DOHH2 (cell line): Measurements from ENCODE around the gene CPXM2.

Experiments used
- H3F3A ChIP-seq: fragments of 200-600 bp; sonication (generic), shearing (Covaris generic); 2 replicates; pipeline ENCODE4 v1.6.0; 2016; ENCODE audit warnings: antibody characterized with exemption, mild to moderate bottlenecking; ENCODE audit not compliant: control insufficient read depth, insufficient read depth
- H3K27ac ChIP-seq: fragments of 200-600 bp; sonication (generic); 2 replicates; pipeline ENCODE4 v1.5.1; 2014; ENCODE audit warnings: low read depth, mild to moderate bottlenecking, low read length, moderate library complexity
- H3K27me3 ChIP-seq: fragments of 200-600 bp; sonication (generic); 2 replicates; pipeline ENCODE4 v1.6.1; 2014; ENCODE audit warnings: mild to moderate bottlenecking, low read length, mixed read lengths; ENCODE audit not compliant: control insufficient read depth
- H3K36me3 ChIP-seq: fragments of 200-600 bp; sonication (generic); 2 replicates; pipeline ENCODE4 v1.6.1; 2014; ENCODE audit warnings: mild to moderate bottlenecking, low read length, moderate library complexity, mixed read lengths; ENCODE audit not compliant: control insufficient read depth
- H3K4me1 ChIP-seq: fragments of 200-600 bp; sonication (generic); 2 replicates; pipeline ENCODE4 v1.6.1; 2014; ENCODE audit warnings: mild to moderate bottlenecking, low read length, mixed read lengths; ENCODE audit not compliant: control insufficient read depth
- H3K4me2 ChIP-seq: fragments of 200-600 bp; sonication (generic); 2 replicates; pipeline ENCODE4 v1.6.0; 2014; ENCODE audit warnings: mild to moderate bottlenecking, low read length, moderate library complexity
- H3K4me3 ChIP-seq: fragments of 200-600 bp; sonication (generic); 2 replicates; pipeline ENCODE4 v1.5.1; 2014; ENCODE audit warnings: mild to moderate bottlenecking, low read length, mixed read lengths
- H3K79me2 ChIP-seq: fragments of 200-600 bp; sonication (generic); 2 replicates; pipeline ENCODE4 v1.6.1; 2014; ENCODE audit warnings: mild to moderate bottlenecking, low read length, mixed read lengths; ENCODE audit not compliant: control insufficient read depth
- H3K9me2 ChIP-seq: fragments of 200-600 bp; sonication (generic); replicated peaks from 2 replicates; pipeline ENCODE4 v1.6.1; 2014; ENCODE audit warnings: mild to moderate bottlenecking, low read length, mixed read lengths; ENCODE audit not compliant: control insufficient read depth
- H3K9me3 ChIP-seq: fragments of 200-600 bp; sonication (generic); 2 replicates; pipeline ENCODE4 v1.6.1; 2014; ENCODE audit warnings: antibody characterized with exemption, low read length, mixed read lengths; ENCODE audit not compliant: control insufficient read depth, insufficient read depth
- H4K20me1 ChIP-seq: fragments of 200-600 bp; sonication (generic); 2 replicates; pipeline ENCODE4 v1.6.0; 2014; ENCODE audit warnings: low read depth, mild to moderate bottlenecking, antibody characterized with exemption, low read length, moderate library complexity; ENCODE audit not compliant: control insufficient read depth, insufficient read depth
- CTCF ChIP-seq: fragments of 200-600 bp; sonication (generic); IDR thresholded peaks from one replicate; pipeline ENCODE4 v1.5.1; 2014; ENCODE audit warnings: antibody characterized with exemption, mild to moderate bottlenecking, low read depth, low read length; ENCODE audit not compliant: poor library complexity, severe bottlenecking
- EZH2phosphoT487 ChIP-seq: fragments of 200-600 bp; sonication (generic); IDR thresholded peaks from 2 replicates; pipeline ENCODE4 v1.6.1; 2017; ENCODE audit warnings: borderline replicate concordance, mild to moderate bottlenecking, antibody characterized with exemption, low read length, moderate library complexity, mixed read lengths

CPXM2 gene

GRCh38 chr10:123838596-123839310, 52.9 kb downstream of the CPXM2 start:
- H3K36me3 ChIP-seq, result no peaks in the 10 kb centered on the region

GRCh38 chr10:123837756-123838155, 53.9 kb downstream of the CPXM2 start:
- Histone ChIP-seq H3K79me2 (no peaks in the 10 kb centered on the region), H3K27me3 (peaks cover 6% of the 10 kb centered on the region; the same call in 1 of the 2 replicates), H3K4me1 (no peaks in the 10 kb centered on the region), H3K9me2 (no peaks in the 10 kb centered on the region), H3K4me3 (no peak overlapping the region), H3F3A (no peaks in the 10 kb centered on the region), H3K9me3 (no peaks in the 10 kb centered on the region), H4K20me1 (no peaks in the 10 kb centered on the region; the same call in 1 of the 2 replicates), H3K4me2 (no peak overlapping the region), H3K27ac (no peak overlapping the region), H3K36me3 (no peaks in the 10 kb centered on the region)
- TF ChIP-seq EZH2phosphoT487, result no peak
- no peak for TF ChIP-seq CTCF

More at GRCh38 chr10:123838596-123839310, 52.9 kb downstream of the CPXM2 start:
- TF ChIP-seq CTCF (no peak), EZH2phosphoT487 (no peak)
- Histone ChIP-seq H3K4me1 (no peaks in the 10 kb centered on the region), H3K4me3 (no peak overlapping the region), H3K4me2 (no peak overlapping the region), H3K9me3 (no peaks in the 10 kb centered on the region), H3K27ac (no peak overlapping the region), H3K9me2 (no peaks in the 10 kb centered on the region), H3K79me2 (no peaks in the 10 kb centered on the region), H4K20me1 (no peaks in the 10 kb centered on the region; the same call in 1 of the 2 replicates), H3F3A (no peaks in the 10 kb centered on the region), H3K27me3 (peaks cover 6% of the 10 kb centered on the region; the same call in 1 of the 2 replicates)

GRCh38 chr10:123836418-123837145, 55.0 kb downstream of the CPXM2 start:
- no peaks in the 10 kb centered on the region for H3K4me1 ChIP-seq
- H4K20me1 ChIP-seq, result no peaks in the 10 kb centered on the region; the same call in 1 of the 2 replicates
- no peak overlapping the region for H3K4me3 ChIP-seq
- no peaks in the 10 kb centered on the region for H3K9me2 ChIP-seq
- no peak overlapping the region for H3K4me2 ChIP-seq
- no peak overlapping the region for H3K27ac ChIP-seq
- TF ChIP-seq CTCF (no peak), EZH2phosphoT487 (no peak)
- H3K27me3 ChIP-seq, result peaks cover 9% of the 10 kb centered on the region; the same call in 1 of the 2 replicates
- H3K9me3 ChIP-seq, result no peaks in the 10 kb centered on the region
- H3K36me3 ChIP-seq, result no peaks in the 10 kb centered on the region
- H3F3A ChIP-seq, result no peaks in the 10 kb centered on the region
- H3K79me2 ChIP-seq, result no peaks in the 10 kb centered on the region
